Neural cell (in vitro differentiated cells): ENCODE data around the gene TMEM225. TPM values are rescaled to one million over a fixed set of nuclear protein-coding genes. Genes with fewer than 3 reads are reported as not detected.

Experiments used
- H2AFZ ChIP-seq: fragments of 200-600, 300-800 bp; sonication (generic), shearing (Covaris generic); 2 replicates; pipeline ENCODE4 v1.6.0; 2014; ENCODE audit warnings: low read depth, mild to moderate bottlenecking, antibody characterized with exemption, low read length, moderate library complexity
- H3F3A ChIP-seq: fragments of 200-600 bp; shearing (Covaris generic); 2 replicates; pipeline ENCODE4 v1.6.1; 2016; ENCODE audit warnings: mild to moderate bottlenecking, moderate library complexity, mixed read lengths, antibody characterized with exemption, low read length; ENCODE audit not compliant: insufficient read depth, poor library complexity, severe bottlenecking
- H3K27ac ChIP-seq: fragments of 200-600, 300-800 bp; sonication (generic), shearing (Covaris generic); 2 replicates; pipeline ENCODE4 v1.5.1; 2014; ENCODE audit warnings: mild to moderate bottlenecking, low read length, moderate library complexity
- H3K27me3 ChIP-seq: fragments of 300-800, 200-600 bp; sonication (generic), shearing (Covaris generic); 2 replicates; pipeline ENCODE4 v1.6.0; 2014; ENCODE audit warnings: mild to moderate bottlenecking, low read depth, low read length, moderate library complexity; ENCODE audit not compliant: insufficient read depth
- H3K36me3 ChIP-seq: fragments of 300-800, 200-600 bp; sonication (generic), shearing (Covaris generic); 2 replicates; pipeline ENCODE4 v1.5.1; 2014; ENCODE audit warnings: mild to moderate bottlenecking, antibody characterized with exemption, low read length, moderate library complexity; ENCODE audit not compliant: insufficient read depth
- H3K4me2 ChIP-seq: fragments of 300-800, 200-600 bp; sonication (generic), shearing (Covaris generic); 2 replicates; pipeline ENCODE4 v1.6.0; 2014; ENCODE audit warnings: mild to moderate bottlenecking, low read length
- H3K4me3 ChIP-seq: fragments of 300-800, 200-600 bp; sonication (generic), shearing (Covaris generic); 2 replicates; pipeline ENCODE4 v1.5.1; 2014; ENCODE audit warnings: mild to moderate bottlenecking, low read length, moderate library complexity
- H3K79me2 ChIP-seq: fragments of 200-600 bp; shearing (Covaris generic); replicated peaks from 2 replicates; pipeline ENCODE4 v1.6.0; 2014; ENCODE audit warnings: mild to moderate bottlenecking, low read length, moderate library complexity; ENCODE audit not compliant: insufficient read depth
- H3K9ac ChIP-seq: fragments of 300-800, 200-600 bp; sonication (generic), shearing (Covaris generic); 2 replicates; pipeline ENCODE4 v1.6.1; 2016; ENCODE audit warnings: mild to moderate bottlenecking, low read length, mixed read lengths
- H3K9me2 ChIP-seq: fragments of 200-600 bp; shearing (Covaris generic); 2 replicates; pipeline ENCODE4 v1.6.1; 2016; ENCODE audit warnings: mild to moderate bottlenecking, low read length, mixed read lengths; ENCODE audit not compliant: insufficient read depth
- H3K9me3 ChIP-seq: fragments of 200-600, 300-800 bp; sonication (generic), shearing (Covaris generic); 2 replicates; pipeline ENCODE4 v1.6.1; 2016; ENCODE audit warnings: mild to moderate bottlenecking, mixed run types, low read length, moderate library complexity, mixed read lengths
- H4K20me1 ChIP-seq: fragments of 200-600 bp; shearing (Covaris generic); 2 replicates; pipeline ENCODE4 v1.6.1; 2016; ENCODE audit warnings: mild to moderate bottlenecking, mixed run types; ENCODE audit not compliant: insufficient read depth
- CTCF ChIP-seq: fragments of 450-650 bp; IDR thresholded peaks from 2 replicates; pipeline ENCODE4 v1.5.1; 2014; ENCODE audit warnings: antibody characterized with exemption, mild to moderate bottlenecking, moderate library complexity; ENCODE audit not compliant: poor library complexity, severe bottlenecking
- EP300 ChIP-seq: fragments of 450-650 bp; conservative IDR thresholded peaks from 2 replicates; pipeline ENCODE4 v1.6.1; 2014; ENCODE audit warnings: antibody characterized with exemption, mild to moderate bottlenecking, moderate library complexity; ENCODE audit not compliant: poor library complexity, severe bottlenecking
- EZH2 ChIP-seq: fragments of 200-600, 300-800 bp; shearing (Covaris generic), sonication (generic); IDR thresholded peaks from 2 replicates; pipeline ENCODE4 v1.6.1; 2014; ENCODE audit warnings: antibody characterized with exemption, low read length, borderline replicate concordance, mild to moderate bottlenecking; ENCODE audit not compliant: insufficient read depth, poor library complexity, severe bottlenecking
- MXI1 ChIP-seq: fragments of 450-650 bp; conservative IDR thresholded peaks from 2 replicates; pipeline ENCODE4 v1.6.1; 2014; ENCODE audit warnings: antibody characterized with exemption, mild to moderate bottlenecking; ENCODE audit not compliant: poor library complexity, severe bottlenecking
- POLR2AphosphoS5 ChIP-seq: IDR thresholded peaks from 2 replicates; pipeline ENCODE4 v1.6.1; 2012
- RAD21 ChIP-seq: fragments of 450-650 bp; conservative IDR thresholded peaks from 2 replicates; pipeline ENCODE4 v1.6.1; 2014; ENCODE audit warnings: antibody characterized with exemption, mild to moderate bottlenecking, moderate library complexity
- REST ChIP-seq: IDR thresholded peaks from 2 replicates; pipeline ENCODE4 v1.6.1; 2012; ENCODE audit warnings: borderline replicate concordance
- SMC3 ChIP-seq: fragments of 450-650 bp; conservative IDR thresholded peaks from 2 replicates; pipeline ENCODE4 v1.6.1; 2014; ENCODE audit warnings: antibody characterized with exemption, mild to moderate bottlenecking, moderate library complexity; ENCODE audit not compliant: poor library complexity
- TAF1 ChIP-seq: IDR thresholded peaks from 2 replicates; pipeline ENCODE4 v1.6.1; 2012; ENCODE audit warnings: low read depth
- polyA plus RNA-seq: library from polyadenylated mRNA; depleted of rRNA; stranded (reverse); fragments of >200 nt; gene quantifications from 2 replicates; pipeline ENCODE4 v1.2.3, GENCODE V29; 2014

The TMEM225 gene
- polyA plus RNA-seq, 1 donor from 2014 or later, result not detected

- H3K9ac ChIP-seq, result no peak overlapping the region
- no peak for TF ChIP-seq POLR2AphosphoS5
- TF ChIP-seq RAD21, result no peak
- TF ChIP-seq EP300, result no peak
- TF ChIP-seq MXI1, result no peak
- no peak for TF ChIP-seq TAF1
- no peak for TF ChIP-seq REST
- no peak for TF ChIP-seq SMC3
- TF ChIP-seq EZH2, result no peak
- no peak for TF ChIP-seq CTCF
- H3K79me2 ChIP-seq, result no peaks in the 10 kb centered on the region
- no peaks in the 10 kb centered on the region for H4K20me1 ChIP-seq
- no peaks in the 10 kb centered on the region for H3K9me3 ChIP-seq
- no peak overlapping the region for H3K4me3 ChIP-seq
- H3K27ac ChIP-seq, result no peak overlapping the region
- H3K36me3 ChIP-seq, result no peaks in the 10 kb centered on the region
- H3K9me2 ChIP-seq, result no peaks in the 10 kb centered on the region
- no peak overlapping the region for H3K4me2 ChIP-seq
- no peak overlapping the region for H2AFZ ChIP-seq
- no peaks in the 10 kb centered on the region for H3F3A ChIP-seq
- H3K27me3 ChIP-seq, result no peaks in the 10 kb centered on the region
Measured at GRCh38 chr11:123839131-123839530, 46.3 kb downstream of the TMEM225 start.

GRCh38 chr11:123838659-123839058 lies 46.8 kb downstream of the TMEM225 start:
- Histone ChIP-seq H4K20me1 (no peaks in the 10 kb centered on the region), H3K27ac (no peak overlapping the region), H3K36me3 (no peaks in the 10 kb centered on the region), H3K9ac (no peak overlapping the region), H3K4me2 (no peak overlapping the region), H3K4me3 (no peak overlapping the region), H2AFZ (no peak overlapping the region), H3F3A (no peaks in the 10 kb centered on the region), H3K9me3 (no peaks in the 10 kb centered on the region), H3K27me3 (no peaks in the 10 kb centered on the region), H3K9me2 (no peaks in the 10 kb centered on the region), H3K79me2 (no peaks in the 10 kb centered on the region)
- TF ChIP-seq MXI1, result no peak
- TF ChIP-seq EP300, result no peak
- TF ChIP-seq CTCF, result no peak
- no peak for TF ChIP-seq REST
- no peak for TF ChIP-seq EZH2
- no peak for TF ChIP-seq TAF1
- TF ChIP-seq RAD21, result no peak
- no peak for TF ChIP-seq SMC3
- no peak for TF ChIP-seq POLR2AphosphoS5
